GM21717 (cell line): ENCODE measurements around the gene ZNF627.
"Not testable (repeated sequence)": the region's sequence is repeated elsewhere in the genome, so short reads cannot be mapped to it uniquely, and the experiment has no call there.

Experiments used
- ATAC-seq: cut with Tn5 transposase; IDR thresholded peaks from one replicate; pipeline ENCODE4 v1.9.1; 2021; ENCODE audit warnings: mild to moderate bottlenecking, moderate library complexity; ENCODE audit not compliant: unreplicated experiment

ZNF627 gene

GRCh38 chr19:11620553-11620952, 23.3 kb downstream of the ZNF627 start:
- no peak for ATAC-seq

GRCh38 chr19:11622401-11622800, 25.1 kb downstream of the ZNF627 start:
- ATAC-seq = not testable (repeated sequence)

DNA sequence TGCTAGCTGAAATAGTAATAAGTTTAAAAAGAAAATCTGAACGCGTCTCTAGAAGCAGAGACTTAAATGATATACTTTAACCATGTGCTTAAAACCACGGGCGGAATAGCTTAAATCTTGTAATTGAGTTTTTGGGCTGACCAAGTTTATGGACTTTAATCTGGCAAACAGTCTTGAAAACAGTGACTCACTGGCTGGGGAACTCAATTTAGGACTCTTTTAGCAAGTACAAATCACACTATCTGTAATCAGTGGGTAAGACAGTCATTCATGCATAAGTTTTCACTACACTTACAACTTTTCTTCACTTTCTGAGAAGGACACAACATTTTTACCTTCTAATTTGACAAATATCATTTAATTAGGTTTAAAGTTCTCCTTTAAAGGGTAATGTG, 26.8 kb downstream of the ZNF627 start:
- no peak for ATAC-seq

DNA sequence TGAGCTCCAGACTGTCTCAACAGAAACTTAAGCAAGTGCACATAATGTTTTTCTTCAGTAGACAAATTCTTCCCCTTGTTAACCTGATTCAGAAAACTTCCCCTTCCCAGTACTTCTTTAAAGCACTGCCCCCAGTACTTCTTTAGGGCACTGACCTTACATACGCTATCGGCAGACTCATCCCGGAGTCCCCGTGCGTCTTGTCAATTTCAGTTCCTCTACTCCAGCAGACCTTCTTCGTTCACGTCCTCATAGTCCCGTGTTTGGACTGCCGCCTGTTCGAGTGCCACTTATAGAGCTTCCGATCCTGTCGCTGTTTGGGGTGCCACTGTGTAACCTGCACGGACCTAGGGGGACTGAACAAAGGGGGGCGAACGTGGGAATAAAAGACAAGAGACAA, 29.0 kb downstream of the ZNF627 start:
- no peak for ATAC-seq

- no peak for ATAC-seq
Observed at GRCh38 chr19:11633223-11633622, 35.9 kb downstream of the ZNF627 start.

DNA sequence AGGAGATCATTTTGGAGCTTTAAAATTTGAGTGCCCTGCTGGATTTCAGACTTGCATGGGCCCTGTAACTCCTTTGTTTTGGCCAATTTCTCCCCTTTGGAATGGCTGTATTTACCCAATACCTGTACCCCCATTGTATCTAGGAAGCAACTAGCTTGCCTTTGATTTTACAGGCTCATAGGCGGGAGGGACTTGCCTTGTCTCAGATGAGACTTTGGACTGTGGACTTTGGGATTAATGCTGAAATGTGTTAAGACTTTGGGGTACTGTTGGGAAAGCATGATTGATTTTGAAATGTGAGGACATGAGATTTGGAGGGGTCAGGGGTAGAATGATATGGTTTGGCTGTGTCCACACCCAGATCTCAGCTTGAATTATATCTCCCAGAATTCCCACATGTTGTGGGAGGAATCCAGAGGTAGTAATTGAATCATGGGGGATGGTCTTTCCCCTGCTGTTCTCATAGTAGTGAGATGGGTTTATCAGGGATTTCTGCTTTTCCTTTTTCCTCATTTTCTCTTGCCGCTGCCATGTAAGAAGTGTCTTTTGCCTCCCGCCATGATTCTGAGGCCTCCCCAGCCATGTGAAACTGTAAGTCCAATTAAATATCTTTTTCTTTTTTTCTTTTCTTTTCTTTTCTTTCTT, 36.9 kb downstream of the ZNF627 start:
- not testable (repeated sequence) for ATAC-seq

GRCh38 chr19:11639245-11639601, 41.9 kb downstream of the ZNF627 start:
- ATAC-seq = no peak

- ATAC-seq = peak; percentile 91
Observed at GRCh38 chr19:11639602-11640471, 42.6 kb downstream of the ZNF627 start.

DNA sequence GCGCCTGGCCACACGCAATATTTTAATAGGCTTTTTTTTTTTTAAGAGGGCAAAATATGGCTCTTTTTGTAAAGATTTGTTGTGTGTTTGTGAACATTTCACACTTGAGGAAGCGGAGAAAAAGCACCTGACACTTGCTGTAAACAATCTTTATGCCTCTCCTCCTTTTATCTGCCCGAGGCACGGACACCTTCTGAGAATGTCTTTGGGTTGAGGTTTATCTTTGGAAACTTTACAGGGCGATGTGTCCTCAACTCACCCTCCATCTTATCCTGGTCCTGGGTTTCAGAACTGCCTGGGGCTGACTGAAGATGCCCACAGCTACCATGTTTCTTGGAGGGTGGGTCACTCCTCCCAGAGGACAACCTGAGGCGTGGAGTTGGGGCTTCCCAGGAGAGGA, 44.0 kb downstream of the ZNF627 start:
- no peak for ATAC-seq

DNA sequence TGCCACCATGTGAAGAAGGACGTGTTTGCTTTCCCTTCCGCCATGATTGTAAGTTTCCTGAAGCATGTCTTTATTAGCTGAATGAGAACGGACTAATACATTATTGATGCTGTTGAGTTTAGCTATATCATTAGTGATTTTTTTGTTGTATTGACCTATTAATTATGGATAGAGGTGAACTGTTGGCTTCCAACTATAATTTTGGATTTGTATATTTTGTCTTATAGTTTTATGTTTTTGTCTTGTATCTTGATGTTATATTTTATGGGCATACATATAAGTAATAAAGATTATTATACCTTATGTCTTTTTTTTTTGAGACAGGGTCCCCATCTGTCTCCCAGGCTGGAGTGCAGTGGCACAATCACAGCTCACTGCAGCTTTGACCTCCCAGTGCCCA, 45.6 kb downstream of the ZNF627 start:
- ATAC-seq = no peak

- no peak for ATAC-seq
Observed at GRCh38 chr19:11649941-11650340, 52.7 kb downstream of the ZNF627 start.

- no peak for ATAC-seq
Observed at GRCh38 chr19:11651062-11651461, 53.8 kb downstream of the ZNF627 start.

GRCh38 chr19:11652056-11652455, 54.8 kb downstream of the ZNF627 start:
- ATAC-seq = no peak

GRCh38 chr19:11652492-11652891, 55.2 kb downstream of the ZNF627 start:
- no peak for ATAC-seq

GRCh38 chr19:11656535-11656934, 59.3 kb downstream of the ZNF627 start:
- no peak for ATAC-seq

GRCh38 chr19:11657307-11657706, 60.0 kb downstream of the ZNF627 start:
- ATAC-seq = no peak

DNA sequence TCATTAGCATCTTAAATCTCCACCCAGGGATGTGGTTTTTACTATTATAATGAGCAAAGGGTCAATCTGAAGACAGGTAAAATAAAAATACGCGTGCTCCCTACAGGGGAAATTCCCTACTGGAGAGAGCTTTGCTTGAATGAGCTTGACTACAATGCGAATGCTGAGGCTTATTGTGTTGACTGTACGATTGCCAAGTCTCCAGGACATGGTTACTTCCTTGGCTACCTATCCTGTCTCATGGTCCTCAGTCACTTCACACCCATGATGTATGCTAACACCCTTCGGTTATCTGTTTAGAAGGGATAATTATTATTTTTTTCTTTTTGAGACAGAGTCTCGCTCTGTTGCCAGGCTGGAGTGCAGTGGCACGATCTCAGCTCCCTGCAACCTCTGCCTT, 61.7 kb downstream of the ZNF627 start:
- ATAC-seq = no peak

GRCh38 chr19:11659612-11660011, 62.3 kb downstream of the ZNF627 start:
- ATAC-seq = no peak

GRCh38 chr19:11662278-11662677, 65.0 kb downstream of the ZNF627 start:
- no peak for ATAC-seq

GRCh38 chr19:11663181-11663591, 65.9 kb downstream of the ZNF627 start:
- no peak for ATAC-seq
